H1 (cell line): Measurements from ENCODE around the gene PLD3. TPM values are rescaled to one million over a fixed set of nuclear protein-coding genes. Genes with fewer than 3 reads are reported as not detected.

ENCODE experiments used
- USF2 ChIP-seq: IDR thresholded peaks from 2 replicates; pipeline ENCODE4 v1.6.1; 2011; ENCODE audit warnings: low read length, improper control_type of control experiment
- polyA plus RNA-seq, 7 experiments: library from polyadenylated mRNA; depleted of rRNA in 3 of 7; stranded (reverse) in 5 of 7; unstranded in 2 of 7; fragments of >200 nt in 5 of 7; fragments of 200-250 nt in 2 of 7; gene quantifications; 1 replicate in 5 of 7; 2 replicates in 1 of 7; 4 replicates in 1 of 7; pipeline versions ENCODE4 v1.2.1 to v1.2.3, GENCODE V29; 2011 to 2013; ENCODE audit warnings: missing spikeins in 2 of 7, mixed read lengths in 2 of 7
- total RNA-seq: library from RNA; stranded (reverse); fragmentation: NEBNext Ultra II Directional; extraction: Animal tissue kit (Norgen Biotek cat#: 25700); gene quantifications from 2 replicates; pipeline ENCODE4 v1.2.1, GENCODE V29; 2021

PLD3 gene
- total and polyA plus RNA-seq, 2 of the 8 experiments (the other 6 are each of a cell fraction or from before 2014, with no cell fraction given), result 180 to 543 TPM

- no peak for TF ChIP-seq USF2
- TF ChIP-seq, all 59 proteins: peak for 0
These were observed 8.4 kb downstream of the PLD3 start (continued) for GRCh38 chr19:40356681-40357595.
